ENCODE data around the gene PTMS. TPM values are rescaled to one million over a fixed set of nuclear protein-coding genes. Genes with fewer than 3 reads are reported as not detected.
A peak's percentile ranks its signal among the peaks of the same experiment; 100 is the strongest.

The PTMS gene
- total and polyA plus RNA-seq, 9 of the 15 experiments (the other 6 are each of a cell fraction or from before 2014, with no cell fraction given): 5.1 to 287 (median 78.5) TPM

- TF ChIP-seq FOXK2 (conservative IDR thresholded peaks at IDR 0.05 in 1 of 2, IDR thresholded peaks at IDR 0.05 in 1 of 2; ENCODE audit: low read depth in 2 of 2): peak in 1 of 2 experiments; percentile 21; a peak in 1 of 4 replicates
- TF ChIP-seq SNRNP70 (optimal IDR thresholded peaks at IDR 0.05; ENCODE audit: low read depth, low read length): no peak
- TF ChIP-seq ZNF449 (CRISPR knock-in tag; IDR thresholded peaks at IDR 0.05): no peak
- TF ChIP-seq HMG20B (CRISPR knock-in tag; IDR thresholded peaks at IDR 0.05): no peak
- 0 out of 4 replicates have a peak, but pooled peaks have one; percentile 27 to 39 for TF ChIP-seq MNT (conservative IDR thresholded peaks at IDR 0.05)
- no peak for TF ChIP-seq SIX5 (IDR thresholded peaks at IDR 0.05; ENCODE audit: borderline replicate concordance in 1 of 2, insufficient read depth in 1 of 2, low read depth in 1 of 2, low read length in 2 of 2)
- TF ChIP-seq TAF1 (IDR thresholded peaks at IDR 0.05; ENCODE audit: control insufficient read depth, extremely low read depth, insufficient read depth, low read length, severe bottlenecking): no peak
- 0 out of 2 replicates have a peak, but pooled peaks have one; percentile 25 for TF ChIP-seq ETV5 (CRISPR knock-in tag; IDR thresholded peaks at IDR 0.05; ENCODE audit: low read depth)
- TF ChIP-seq RBM25 (IDR thresholded peaks at IDR 0.05; ENCODE audit: low read depth, low read length, severe bottlenecking): no peak
- 0 out of 2 replicates have a peak, but pooled peaks have one; percentile 15 for TF ChIP-seq BHLHE40 (IDR thresholded peaks at IDR 0.05; ENCODE audit: low read length)
- no peak for TF ChIP-seq E2F5 (CRISPR knock-in tag; IDR thresholded peaks at IDR 0.05)
- TF ChIP-seq MAX (CRISPR knock-in tag; IDR thresholded peaks at IDR 0.05): peak; percentile 28; the same call in 1 of the 2 replicates
- TF ChIP-seq EGR1 (conservative IDR thresholded peaks at IDR 0.05): peak; percentile 21; the same call in 1 of the 2 replicates
- peak; percentile 19; the same call in 1 of the 2 replicates for TF ChIP-seq MYC (IDR thresholded peaks at IDR 0.05; ENCODE audit: low read depth, low read length)
- TF ChIP-seq MYC (CRISPR knock-in tag; IDR thresholded peaks at IDR 0.05; ENCODE audit: borderline replicate concordance, low read depth): no peak
- TF ChIP-seq ZKSCAN1 (IDR thresholded peaks at IDR 0.05; ENCODE audit: low read depth, low read length): 0 out of 2 replicates have a peak, but pooled peaks have one; percentile 18
- TF ChIP-seq NEUROD1 (IDR thresholded peaks at IDR 0.05; ENCODE audit: borderline replicate concordance, low read depth, low read length, partially characterized antibody): peak; percentile 0
- TF ChIP-seq ZNF263 (CRISPR knock-in tag; IDR thresholded peaks at IDR 0.05; ENCODE audit: borderline replicate concordance): peak; percentile 86
- peak; percentile 81 for TF ChIP-seq CEBPG (CRISPR knock-in tag; IDR thresholded peaks at IDR 0.05)
- no peak for TF ChIP-seq CEBPG (tag; conservative IDR thresholded peaks at IDR 0.05 in 1 of 2, IDR thresholded peaks at IDR 0.05 in 1 of 2)
These were observed 1.5 kb downstream of the PTMS start (continued) for GRCh38 chr12:6767353-6768319.

Data from K562 (cell line).